HL-60 (cell line): ENCODE measurements around the gene RNF144A.

ENCODE experiments used
- GABPA ChIP-seq: IDR thresholded peaks from 2 replicates; pipeline ENCODE4 v1.6.1; 2012; ENCODE audit warnings: low read depth
- POLR2AphosphoS5 ChIP-seq: IDR thresholded peaks from 2 replicates; pipeline ENCODE4 v1.6.1; 2012; ENCODE audit warnings: low read depth
- TF ChIP-seq, protein P1 (sequence below): IDR thresholded peaks from one replicate; pipeline ENCODE4 v1.5.1; 2011; ENCODE audit warnings: low read length, control low read depth, inconsistent platforms; ENCODE audit not compliant: insufficient read depth
- TF ChIP-seq, protein P2 (sequence below): IDR thresholded peaks from 2 replicates; pipeline ENCODE4 v1.6.1; 2012; ENCODE audit warnings: low read depth; ENCODE audit not compliant: insufficient replicate concordance

DNA sequence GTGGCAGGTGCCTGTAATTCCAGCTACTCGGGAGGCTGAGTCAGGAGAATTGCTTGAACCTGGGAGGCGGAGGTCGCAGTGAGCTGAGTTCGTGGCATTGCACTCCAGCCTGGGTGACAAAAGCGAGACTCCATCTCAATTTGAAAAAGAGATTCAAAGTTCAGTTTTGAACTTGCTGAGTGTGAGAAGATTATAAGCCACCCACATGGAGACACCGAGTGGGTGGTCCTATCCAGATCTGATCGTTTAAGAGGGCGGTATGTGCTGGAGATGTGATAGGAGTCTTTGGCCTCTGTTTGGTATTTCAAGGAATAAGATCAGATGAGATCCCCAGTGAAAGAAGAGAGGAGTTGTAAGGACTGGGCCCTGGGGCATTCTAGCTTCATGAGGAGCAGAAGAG lies 25.6 kb downstream of the RNF144A start:
- TF ChIP-seq, protein P1, sequence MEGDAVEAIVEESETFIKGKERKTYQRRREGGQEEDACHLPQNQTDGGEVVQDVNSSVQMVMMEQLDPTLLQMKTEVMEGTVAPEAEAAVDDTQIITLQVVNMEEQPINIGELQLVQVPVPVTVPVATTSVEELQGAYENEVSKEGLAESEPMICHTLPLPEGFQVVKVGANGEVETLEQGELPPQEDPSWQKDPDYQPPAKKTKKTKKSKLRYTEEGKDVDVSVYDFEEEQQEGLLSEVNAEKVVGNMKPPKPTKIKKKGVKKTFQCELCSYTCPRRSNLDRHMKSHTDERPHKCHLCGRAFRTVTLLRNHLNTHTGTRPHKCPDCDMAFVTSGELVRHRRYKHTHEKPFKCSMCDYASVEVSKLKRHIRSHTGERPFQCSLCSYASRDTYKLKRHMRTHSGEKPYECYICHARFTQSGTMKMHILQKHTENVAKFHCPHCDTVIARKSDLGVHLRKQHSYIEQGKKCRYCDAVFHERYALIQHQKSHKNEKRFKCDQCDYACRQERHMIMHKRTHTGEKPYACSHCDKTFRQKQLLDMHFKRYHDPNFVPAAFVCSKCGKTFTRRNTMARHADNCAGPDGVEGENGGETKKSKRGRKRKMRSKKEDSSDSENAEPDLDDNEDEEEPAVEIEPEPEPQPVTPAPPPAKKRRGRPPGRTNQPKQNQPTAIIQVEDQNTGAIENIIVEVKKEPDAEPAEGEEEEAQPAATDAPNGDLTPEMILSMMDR = no peak
- TF ChIP-seq POLR2AphosphoS5 (no peak), GABPA (no peak)
- TF ChIP-seq, protein P2, sequence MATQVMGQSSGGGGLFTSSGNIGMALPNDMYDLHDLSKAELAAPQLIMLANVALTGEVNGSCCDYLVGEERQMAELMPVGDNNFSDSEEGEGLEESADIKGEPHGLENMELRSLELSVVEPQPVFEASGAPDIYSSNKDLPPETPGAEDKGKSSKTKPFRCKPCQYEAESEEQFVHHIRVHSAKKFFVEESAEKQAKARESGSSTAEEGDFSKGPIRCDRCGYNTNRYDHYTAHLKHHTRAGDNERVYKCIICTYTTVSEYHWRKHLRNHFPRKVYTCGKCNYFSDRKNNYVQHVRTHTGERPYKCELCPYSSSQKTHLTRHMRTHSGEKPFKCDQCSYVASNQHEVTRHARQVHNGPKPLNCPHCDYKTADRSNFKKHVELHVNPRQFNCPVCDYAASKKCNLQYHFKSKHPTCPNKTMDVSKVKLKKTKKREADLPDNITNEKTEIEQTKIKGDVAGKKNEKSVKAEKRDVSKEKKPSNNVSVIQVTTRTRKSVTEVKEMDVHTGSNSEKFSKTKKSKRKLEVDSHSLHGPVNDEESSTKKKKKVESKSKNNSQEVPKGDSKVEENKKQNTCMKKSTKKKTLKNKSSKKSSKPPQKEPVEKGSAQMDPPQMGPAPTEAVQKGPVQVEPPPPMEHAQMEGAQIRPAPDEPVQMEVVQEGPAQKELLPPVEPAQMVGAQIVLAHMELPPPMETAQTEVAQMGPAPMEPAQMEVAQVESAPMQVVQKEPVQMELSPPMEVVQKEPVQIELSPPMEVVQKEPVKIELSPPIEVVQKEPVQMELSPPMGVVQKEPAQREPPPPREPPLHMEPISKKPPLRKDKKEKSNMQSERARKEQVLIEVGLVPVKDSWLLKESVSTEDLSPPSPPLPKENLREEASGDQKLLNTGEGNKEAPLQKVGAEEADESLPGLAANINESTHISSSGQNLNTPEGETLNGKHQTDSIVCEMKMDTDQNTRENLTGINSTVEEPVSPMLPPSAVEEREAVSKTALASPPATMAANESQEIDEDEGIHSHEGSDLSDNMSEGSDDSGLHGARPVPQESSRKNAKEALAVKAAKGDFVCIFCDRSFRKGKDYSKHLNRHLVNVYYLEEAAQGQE = no peak
